Tibial nerve (tissue), 4 donors: ENCODE results near the gene USP13. TPM values are rescaled to one million over a fixed set of nuclear protein-coding genes. Genes with fewer than 3 reads are reported as not detected.

Experiments used
- DNase-seq, 2 donors: peaks; one replicate each; pipeline ENCODE4 v3.0.0-alpha.2; 2019; ENCODE audit warnings: low spot score in 2 of 2
- H3K27ac ChIP-seq, 4 donors: fragments of 200-600 bp; sonication (generic) in 3 of 4; one replicate each; pipeline ENCODE4 v1.5.1; 2017 to 2019; ENCODE audit warnings: mild to moderate bottlenecking in 1 of 4
- H3K27me3 ChIP-seq, 2 donors: fragments of 200-600 bp; sonication (generic) in 1 of 2; one replicate each; pipeline versions ENCODE4 v1.5.1 to v1.6.0; 2017 to 2019
- H3K36me3 ChIP-seq, 3 donors: fragments of 200-600 bp; sonication (generic); one replicate each; pipeline ENCODE4 v1.5.1; 2018 to 2019
- H3K4me1 ChIP-seq, 4 donors: fragments of 200-600 bp; sonication (generic) in 3 of 4; one replicate each; pipeline ENCODE4 v1.5.1; 2017 to 2019
- H3K4me3 ChIP-seq, 4 donors: fragments of 200-600 bp; sonication (generic) in 3 of 4; one replicate each; pipeline ENCODE4 v1.5.1; 2017 to 2019; ENCODE audit warnings: mild to moderate bottlenecking in 1 of 4, moderate library complexity in 1 of 4
- H3K9me3 ChIP-seq, 4 donors: fragments of 200-600 bp; sonication (generic) in 3 of 4; one replicate each; pipeline ENCODE4 v1.5.1; 2017 to 2019
- EP300 ChIP-seq, 2 donors: sonication (generic); formaldehyde crosslinking; IDR thresholded peaks; one replicate each; pipeline ENCODE4 v1.6.1; 2017; ENCODE audit warnings: antibody characterized with exemption in 2 of 2, mild to moderate bottlenecking in 1 of 2
- POLR2A ChIP-seq, 2 donors: fragments of 450-650 bp; IDR thresholded peaks; one replicate each; pipeline ENCODE4 v1.6.1; 2017; ENCODE audit warnings: antibody characterized with exemption in 2 of 2, mild to moderate bottlenecking in 2 of 2, moderate library complexity in 2 of 2
- WGBS, 2 donors: methylation state at CpG; one replicate each; pipeline ENCODE4 v1.1.5; 2018; 5-methylcytosine and 5-hydroxymethylcytosine counted together
- total RNA-seq, 4 donors: library from RNA; depleted of rRNA; stranded (reverse); fragments of >200 nt; gene quantifications; one replicate each; pipeline ENCODE4 v1.1.0, GENCODE V29; 2016
- TF ChIP-seq, protein P1 (sequence below), 5 experiments: fragments of 200-600 bp in 3 of 5; fragments of 450-650 bp in 2 of 5; sonication (generic) in 3 of 5; IDR thresholded peaks; one replicate each; pipeline ENCODE4 v1.5.1; 2016 to 2019; ENCODE audit warnings: antibody characterized with exemption in 5 of 5, mild to moderate bottlenecking in 3 of 5, moderate library complexity in 2 of 5

USP13 gene
- total RNA-seq, 4 donors from 2014 or later: 9.8 to 16.7 (median 14.2) TPM

DNA sequence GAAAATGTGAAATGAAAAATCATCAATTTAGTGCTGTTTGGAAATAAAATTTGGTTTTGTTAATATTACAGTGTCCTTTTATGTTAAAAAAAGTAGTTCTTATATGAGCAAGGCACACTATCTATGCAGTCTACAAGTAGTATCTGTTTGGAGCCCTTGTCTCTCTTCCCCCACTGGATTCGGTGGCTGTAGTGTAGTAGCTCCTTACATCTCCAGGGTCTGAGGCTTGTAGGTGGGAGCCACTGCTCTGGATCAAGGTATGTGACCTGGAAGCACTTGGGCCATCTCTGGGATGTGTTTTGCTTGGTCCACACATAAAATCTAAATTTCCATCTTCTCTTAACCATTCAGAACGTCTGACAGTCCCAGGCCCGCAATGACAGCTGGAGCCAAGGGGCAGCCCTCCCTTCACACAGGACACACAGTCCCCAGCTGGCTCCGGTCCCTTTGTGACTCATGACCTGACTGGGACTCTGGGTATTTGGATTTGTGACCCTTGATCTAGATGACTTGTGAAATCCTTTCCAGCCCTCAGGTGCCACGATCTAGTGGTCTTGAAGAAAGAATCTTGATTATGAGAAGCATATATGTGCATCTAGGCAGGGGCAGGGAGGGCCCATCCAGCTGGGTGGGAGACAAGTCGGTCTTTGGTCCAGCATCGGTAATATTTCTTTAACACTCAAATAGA lies 80.0 kb downstream of the USP13 start:
- WGBS, 2 donors: 90 to 92% methylated on average over 7 of the region's 7 CpGs
- peaks cover 0 to 67% (median 0%) of the 10 kb centered on the region in 3 donors for H3K36me3 ChIP-seq

GRCh38 chr3:179733797-179734196 lies 81.0 kb downstream of the USP13 start:
- TF ChIP-seq EP300 (IDR thresholded peaks at IDR 0.05) (no peak), POLR2A (IDR thresholded peaks at IDR 0.05) (no peak)
- TF ChIP-seq, protein P1, sequence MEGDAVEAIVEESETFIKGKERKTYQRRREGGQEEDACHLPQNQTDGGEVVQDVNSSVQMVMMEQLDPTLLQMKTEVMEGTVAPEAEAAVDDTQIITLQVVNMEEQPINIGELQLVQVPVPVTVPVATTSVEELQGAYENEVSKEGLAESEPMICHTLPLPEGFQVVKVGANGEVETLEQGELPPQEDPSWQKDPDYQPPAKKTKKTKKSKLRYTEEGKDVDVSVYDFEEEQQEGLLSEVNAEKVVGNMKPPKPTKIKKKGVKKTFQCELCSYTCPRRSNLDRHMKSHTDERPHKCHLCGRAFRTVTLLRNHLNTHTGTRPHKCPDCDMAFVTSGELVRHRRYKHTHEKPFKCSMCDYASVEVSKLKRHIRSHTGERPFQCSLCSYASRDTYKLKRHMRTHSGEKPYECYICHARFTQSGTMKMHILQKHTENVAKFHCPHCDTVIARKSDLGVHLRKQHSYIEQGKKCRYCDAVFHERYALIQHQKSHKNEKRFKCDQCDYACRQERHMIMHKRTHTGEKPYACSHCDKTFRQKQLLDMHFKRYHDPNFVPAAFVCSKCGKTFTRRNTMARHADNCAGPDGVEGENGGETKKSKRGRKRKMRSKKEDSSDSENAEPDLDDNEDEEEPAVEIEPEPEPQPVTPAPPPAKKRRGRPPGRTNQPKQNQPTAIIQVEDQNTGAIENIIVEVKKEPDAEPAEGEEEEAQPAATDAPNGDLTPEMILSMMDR (IDR thresholded peaks at IDR 0.05): no peak
- Histone ChIP-seq H3K36me3 (peaks cover 0 to 74% (median 0%) of the 10 kb centered on the region in 3 donors), H3K4me1 (no peaks in the 10 kb centered on the region), H3K9me3 (no peaks in the 10 kb centered on the region), H3K27ac (no peak overlapping the region), H3K4me3 (no peak overlapping the region), H3K27me3 (no peaks in the 10 kb centered on the region)
- 92 to 94% methylated on average over 5 of the region's 5 CpGs for WGBS, 2 donors
- DNase-seq: no peak

More for the DNA sequence above, 80.0 kb downstream of the USP13 start:
- Histone ChIP-seq H3K27me3 (no peaks in the 10 kb centered on the region), H3K9me3 (no peaks in the 10 kb centered on the region), H3K4me1 (no peaks in the 10 kb centered on the region), H3K27ac (no peak overlapping the region), H3K4me3 (no peak overlapping the region)
- TF ChIP-seq EP300 (IDR thresholded peaks at IDR 0.05): no peak
- TF ChIP-seq, protein P1 (IDR thresholded peaks at IDR 0.05): no peak
- no peak for TF ChIP-seq POLR2A (IDR thresholded peaks at IDR 0.05)
- no peak for DNase-seq

- peaks cover 0 to 73% (median 0%) of the 10 kb centered on the region in 3 donors for H3K36me3 ChIP-seq
- H3K27ac ChIP-seq: no peak overlapping the region
- H3K9me3 ChIP-seq: no peaks in the 10 kb centered on the region
- no peaks in the 10 kb centered on the region for H3K27me3 ChIP-seq
- no peak overlapping the region for H3K4me3 ChIP-seq
- H3K4me1 ChIP-seq: no peaks in the 10 kb centered on the region
- TF ChIP-seq EP300 (IDR thresholded peaks at IDR 0.05) (no peak), POLR2A (IDR thresholded peaks at IDR 0.05) (no peak)
- TF ChIP-seq, protein P1 (IDR thresholded peaks at IDR 0.05): no peak
- no peak for DNase-seq
- WGBS, 2 donors: 82 to 86% methylated on average over 4 of the region's 4 CpGs
These were observed 81.8 kb downstream of the USP13 start for GRCh38 chr3:179734497-179735281.

GRCh38 chr3:179735321-179735720 lies 82.5 kb downstream of the USP13 start:
- Histone ChIP-seq H3K36me3 (peaks cover 0 to 73% (median 0%) of the 10 kb centered on the region in 3 donors), H3K4me3 (no peak overlapping the region), H3K27ac (no peak overlapping the region), H3K9me3 (no peaks in the 10 kb centered on the region), H3K4me1 (no peaks in the 10 kb centered on the region), H3K27me3 (no peaks in the 10 kb centered on the region)
- no peak for TF ChIP-seq POLR2A (IDR thresholded peaks at IDR 0.05)
- TF ChIP-seq, protein P1 (IDR thresholded peaks at IDR 0.05): no peak
- TF ChIP-seq EP300 (IDR thresholded peaks at IDR 0.05): no peak
- no peak for DNase-seq

GRCh38 chr3:179738998-179739397 lies 86.2 kb downstream of the USP13 start:
- Histone ChIP-seq H3K27ac (no peak overlapping the region), H3K27me3 (no peaks in the 10 kb centered on the region), H3K4me1 (no peaks in the 10 kb centered on the region), H3K36me3 (peaks cover 0 to 70% (median 0%) of the 10 kb centered on the region in 3 donors), H3K9me3 (no peaks in the 10 kb centered on the region), H3K4me3 (no peak overlapping the region)
- DNase-seq: no peak
- 92 to 98% methylated on average over 6 of the region's 6 CpGs for WGBS, 2 donors
- TF ChIP-seq, protein P1 (IDR thresholded peaks at IDR 0.05): no peak
- TF ChIP-seq EP300 (IDR thresholded peaks at IDR 0.05): no peak
- TF ChIP-seq POLR2A (IDR thresholded peaks at IDR 0.05): no peak
